Measurements from ENCODE around the gene FCN1. TPM values are rescaled to one million over a fixed set of nuclear protein-coding genes. Genes with fewer than 3 reads are reported as not detected.
A peak's percentile ranks its signal among the peaks of the same experiment; 100 is the strongest.
"Not testable (repeated sequence)": the region's sequence is repeated elsewhere in the genome, so short reads cannot be mapped to it uniquely, and the experiment has no call there.

Gene FCN1
- total RNA-seq, 1 donor from 2014 or later, result 0.12 TPM

DNA sequence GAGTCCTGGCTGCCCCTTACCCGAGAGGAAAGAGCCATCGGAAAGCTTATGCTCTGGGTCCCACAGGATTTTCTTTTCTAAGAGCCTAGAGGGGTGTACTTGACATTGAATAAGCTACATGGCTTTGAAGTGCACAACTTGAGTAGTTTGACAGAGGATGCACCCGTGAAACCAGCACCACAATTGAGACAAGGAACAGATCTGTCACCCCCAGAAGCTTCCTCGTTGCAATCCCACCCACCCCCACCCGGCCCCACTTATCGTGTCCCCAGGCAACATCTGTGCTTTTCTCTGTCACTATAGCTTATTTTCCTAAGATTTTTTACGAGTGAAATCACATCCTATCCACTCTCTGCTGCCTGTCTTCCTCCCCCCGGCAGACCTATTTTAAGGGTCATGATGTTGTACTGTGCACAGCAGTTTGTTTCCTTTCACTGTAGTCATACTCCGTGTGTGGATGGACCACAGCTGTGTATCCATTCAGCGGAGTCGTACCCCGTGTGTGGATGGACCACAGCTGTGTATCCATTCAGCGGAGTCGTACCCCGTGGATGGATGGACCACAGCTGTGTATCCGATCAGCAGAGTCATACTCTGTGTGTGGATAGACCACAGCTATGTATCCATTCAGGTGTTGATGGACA is 45.9 kb downstream of the FCN1 start:
- ATAC-seq, result peak; percentile 10

DNA sequence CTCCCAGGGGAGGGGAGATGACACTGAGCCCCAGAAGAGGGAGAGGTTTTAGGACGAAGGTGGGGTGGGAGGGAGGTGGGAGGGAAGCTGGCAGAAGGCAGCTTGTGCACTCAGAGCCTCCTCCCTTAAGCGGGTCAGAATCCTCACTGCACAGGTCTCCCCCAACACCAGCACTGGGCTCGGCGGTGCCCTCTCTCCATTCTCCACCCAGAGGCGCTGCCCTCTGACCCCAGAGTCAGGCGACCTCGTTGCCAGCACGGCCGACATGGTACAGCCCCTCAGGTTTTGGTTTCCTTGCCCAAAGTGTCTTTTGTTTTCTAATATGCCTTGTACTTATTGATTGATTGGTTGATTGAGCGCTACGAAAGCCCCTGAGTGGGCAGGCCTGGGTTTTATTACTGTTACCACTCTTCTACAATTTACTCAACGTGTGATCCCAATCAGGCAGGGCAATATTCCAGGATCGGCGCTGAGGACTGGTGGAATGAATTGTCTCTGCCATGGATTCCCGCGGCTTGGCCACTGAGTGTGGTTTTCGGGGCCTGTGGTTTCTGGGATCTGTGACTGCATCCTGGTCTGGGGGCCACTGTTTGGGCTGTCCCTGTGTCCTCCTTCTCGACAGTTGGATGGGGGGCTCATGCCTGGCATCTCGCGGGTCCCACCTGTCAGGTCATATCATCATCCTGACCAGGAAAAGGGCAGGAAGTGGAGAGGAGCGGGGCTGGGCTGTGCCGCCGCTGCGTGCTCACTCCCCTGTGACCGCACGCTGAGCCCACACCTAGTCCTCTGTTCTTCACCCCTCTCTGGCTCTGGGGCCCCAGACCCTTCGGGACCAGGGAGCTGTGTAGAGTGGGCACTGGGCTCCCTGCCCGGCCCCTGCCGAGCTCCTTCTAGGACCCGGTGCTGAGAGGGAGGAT is 46.7 kb downstream of the FCN1 start:
- no peak for ATAC-seq

DNA sequence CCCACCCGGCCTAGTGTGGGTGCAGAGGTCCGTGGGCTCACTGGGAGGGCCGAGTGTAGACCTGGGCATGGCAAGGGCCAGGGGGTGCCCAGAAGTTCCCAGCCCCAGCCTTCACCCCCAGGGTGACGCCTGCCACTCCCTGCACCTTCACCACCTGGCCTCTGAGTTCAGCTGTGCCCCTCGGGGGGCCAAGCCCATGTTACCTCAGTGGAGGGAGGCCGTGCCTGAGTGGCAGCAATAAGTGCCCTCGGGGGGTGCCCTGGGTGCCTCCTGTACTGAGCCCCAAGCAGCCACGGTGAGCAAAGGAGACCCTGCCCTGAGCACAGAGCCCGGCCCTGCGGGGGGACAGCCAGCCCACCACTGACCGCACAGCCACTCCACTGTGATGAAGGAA is 47.4 kb downstream of the FCN1 start:
- ATAC-seq, result no peak

DNA sequence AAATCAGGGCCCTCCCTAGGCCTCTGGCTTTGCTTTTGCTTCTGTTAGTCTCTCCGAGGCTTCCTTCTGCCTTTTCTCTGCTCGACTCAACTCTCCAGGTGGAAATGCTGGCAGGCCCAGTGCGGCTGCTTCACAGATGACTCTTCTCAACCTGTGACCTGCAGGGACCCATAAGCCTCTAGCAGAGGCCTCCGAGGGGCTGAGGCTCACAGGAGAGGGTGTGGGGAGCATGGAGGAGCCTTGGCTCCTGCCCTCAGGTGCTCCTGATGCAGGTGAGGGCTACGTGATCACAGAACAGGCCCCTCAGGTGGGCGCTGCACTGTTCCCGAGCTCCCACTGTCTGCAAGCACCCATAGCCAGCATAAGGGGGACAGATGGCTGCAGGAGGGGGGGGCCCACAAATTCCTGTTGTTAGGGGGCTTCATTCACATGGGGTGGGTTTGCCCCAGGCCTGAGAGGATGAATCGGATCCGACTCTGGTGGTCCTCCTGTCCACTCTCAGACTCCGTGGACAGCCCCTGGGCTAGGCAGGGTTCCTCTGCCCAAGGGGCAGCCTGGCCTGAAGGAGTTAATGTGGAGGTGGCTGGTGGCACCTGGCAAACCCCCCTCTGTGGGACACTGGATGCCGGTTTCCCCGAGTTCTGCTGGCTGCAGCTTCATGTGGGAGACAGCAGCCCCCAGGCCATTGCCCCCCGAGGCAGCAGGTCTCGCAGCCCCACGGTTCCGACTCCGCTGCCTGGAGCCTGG is 48.0 kb downstream of the FCN1 start:
- no peak for ATAC-seq

DNA sequence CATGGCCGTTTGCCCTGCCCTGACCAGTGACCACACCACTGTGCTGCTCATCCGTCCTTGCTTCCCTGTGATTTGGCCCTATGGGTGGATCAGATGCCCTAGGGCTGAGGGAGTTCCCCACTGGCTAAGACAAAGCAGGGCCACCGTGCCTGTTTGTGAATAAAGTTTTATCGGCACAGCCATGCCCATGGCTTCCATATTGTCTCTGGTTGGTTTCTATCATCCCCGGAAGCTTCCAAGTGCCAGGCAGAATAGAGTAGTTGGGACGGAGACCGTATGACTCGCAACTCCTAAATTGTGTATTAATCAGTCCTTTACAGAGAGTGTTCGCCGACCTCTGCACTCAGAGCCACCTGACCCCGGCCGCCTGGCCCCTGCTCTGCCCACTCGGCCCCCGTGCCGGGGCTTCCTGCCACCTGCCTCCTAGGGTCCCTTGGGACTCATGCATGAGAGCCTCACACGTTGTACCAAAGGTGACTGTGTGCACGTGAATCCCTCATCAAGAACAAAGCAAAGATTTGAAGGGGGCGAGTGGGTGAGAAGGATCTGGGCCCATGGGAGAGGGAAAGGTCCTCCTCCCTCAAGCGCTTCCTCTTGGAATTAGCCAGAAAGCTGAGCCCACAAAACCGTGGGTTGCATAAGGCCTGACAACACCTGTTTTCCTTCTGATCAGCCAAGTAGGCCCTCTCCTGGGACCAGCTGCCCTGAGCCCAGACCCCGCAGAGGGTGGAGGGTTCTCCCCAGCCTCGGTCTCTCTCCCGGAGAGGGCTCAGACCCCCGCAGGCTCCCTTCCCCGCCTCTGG is 48.8 kb downstream of the FCN1 start:
- ATAC-seq, result no peak

DNA sequence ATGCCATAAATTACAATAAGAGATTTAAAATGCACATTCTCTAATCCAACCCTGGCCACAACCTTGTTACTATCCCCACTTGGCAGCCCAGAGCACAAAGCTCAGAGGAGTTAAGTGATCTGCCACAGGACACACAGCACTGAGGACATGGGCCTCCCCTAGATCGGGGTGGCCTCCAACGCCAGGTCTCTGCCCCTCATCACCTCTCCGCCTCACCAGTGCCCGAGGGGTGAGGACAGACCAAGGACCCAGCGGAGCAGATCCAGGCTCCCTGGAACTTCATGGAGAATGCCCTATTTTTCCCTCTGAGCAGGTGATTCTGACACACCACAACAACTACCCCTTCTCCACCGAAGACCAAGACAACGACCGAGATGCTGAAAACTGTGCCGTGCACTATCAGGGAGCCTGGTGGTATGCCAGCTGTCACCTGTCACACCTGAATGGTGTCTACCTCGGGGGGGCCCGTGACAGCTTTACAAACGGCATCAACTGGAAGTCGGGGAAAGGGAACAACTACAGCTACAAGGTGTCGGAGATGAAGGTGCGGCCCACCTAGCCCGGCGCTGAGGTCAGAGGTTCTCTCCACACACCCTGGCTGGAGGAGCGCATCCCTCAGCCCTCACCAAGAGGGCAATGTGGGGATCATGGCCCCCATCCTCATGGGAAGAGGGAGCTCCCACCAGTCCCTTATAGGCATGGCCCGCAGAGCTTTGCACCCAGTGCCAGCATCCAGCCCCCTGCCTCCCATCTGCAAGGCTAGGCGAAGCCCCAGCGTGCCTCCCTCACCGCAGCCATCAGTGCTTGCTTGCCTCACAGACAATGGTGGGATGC is 49.6 kb downstream of the FCN1 start:
- ATAC-seq, result no peak

DNA sequence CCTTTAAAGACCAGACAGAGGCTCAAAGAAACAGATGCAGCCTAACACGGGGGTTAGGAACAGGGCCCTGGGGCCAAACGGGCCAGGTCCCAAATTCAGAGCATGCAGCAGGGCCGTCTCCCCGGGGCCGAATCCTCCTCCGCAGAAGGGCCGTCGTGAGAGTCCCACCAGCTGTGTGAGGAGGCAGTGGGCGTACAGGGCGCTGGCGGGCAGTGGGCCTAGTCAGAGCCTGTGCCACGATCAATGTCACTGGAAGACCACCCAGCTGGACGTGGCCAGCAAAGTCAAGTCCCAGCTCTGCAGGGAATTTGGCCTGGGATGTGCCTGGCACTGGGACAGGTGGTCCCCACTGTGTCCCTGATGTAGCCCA is 52.9 kb downstream of the FCN1 start:
- ATAC-seq, result no peak

DNA sequence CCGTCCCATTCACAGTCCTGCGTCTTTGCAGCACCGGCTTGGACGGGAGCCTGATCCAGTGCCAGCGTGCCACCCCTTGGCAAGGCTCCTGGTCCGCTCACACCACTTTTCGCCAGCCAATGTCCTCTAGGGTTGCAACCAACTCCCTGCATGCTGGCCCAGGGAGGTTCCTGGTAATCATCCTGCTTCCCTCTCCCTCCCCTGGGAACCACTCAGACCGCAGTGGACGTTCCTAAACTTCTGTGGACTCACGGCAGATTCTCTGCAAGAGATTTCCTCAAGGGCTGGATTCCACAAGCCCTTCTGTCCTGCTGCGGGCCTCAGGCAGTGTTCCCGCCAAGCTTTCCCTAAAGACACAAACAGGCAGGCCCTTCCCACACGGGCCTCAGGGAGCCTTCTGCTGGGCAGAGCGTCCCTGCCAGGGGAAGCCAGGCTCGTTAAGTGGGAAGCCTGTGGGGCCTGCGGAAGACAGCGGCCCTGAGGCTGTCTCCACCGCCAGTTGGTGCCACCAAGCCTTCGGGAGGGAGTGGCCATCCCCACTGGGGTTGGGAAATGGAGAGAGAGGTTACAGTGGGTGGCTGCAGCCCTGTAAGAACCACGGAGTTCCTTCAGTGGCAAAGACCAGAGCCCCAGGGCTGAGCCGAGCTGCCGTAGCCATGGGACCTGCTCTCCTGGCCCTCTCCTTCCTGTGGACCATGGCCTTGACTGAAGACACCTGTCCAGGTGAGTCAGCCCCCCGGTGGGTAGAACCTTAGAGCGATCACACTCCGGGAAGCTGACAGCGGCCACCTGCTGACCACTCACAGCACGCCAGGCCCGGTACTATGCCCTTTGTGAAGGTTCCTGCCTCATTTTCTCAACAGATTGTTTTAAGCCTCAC is 53.5 kb downstream of the FCN1 start:
- ATAC-seq, result peak; percentile 47

DNA sequence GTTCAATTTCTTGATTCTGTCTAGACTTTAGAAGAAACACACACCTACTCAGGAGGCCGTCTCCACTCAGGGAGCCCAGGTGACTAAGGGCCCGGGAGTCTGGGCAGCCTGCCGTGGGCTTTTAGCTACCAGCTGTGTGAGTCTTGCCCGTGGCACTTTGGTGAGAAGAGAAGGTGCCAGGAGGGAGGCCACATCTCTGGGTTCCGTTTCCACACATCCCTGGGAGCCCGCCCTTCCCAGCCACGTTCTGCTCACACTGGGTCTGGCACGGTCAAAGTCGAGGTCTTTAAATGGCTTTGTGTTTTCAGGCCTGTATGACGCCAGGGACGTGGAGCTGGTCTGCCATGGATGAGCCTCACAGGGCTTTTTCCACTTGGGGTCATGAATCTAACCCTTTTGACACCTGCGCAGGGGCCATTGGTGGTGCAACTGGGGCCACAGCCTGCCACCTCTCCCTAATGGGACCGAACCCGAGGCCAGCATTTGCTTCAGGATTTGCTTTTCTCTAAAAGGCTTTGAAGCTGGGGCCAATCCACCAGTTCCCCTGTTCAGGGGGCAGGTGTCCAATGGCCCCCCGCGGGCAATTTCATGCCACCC is 54.3 kb downstream of the FCN1 start:
- no peak for ATAC-seq

DNA sequence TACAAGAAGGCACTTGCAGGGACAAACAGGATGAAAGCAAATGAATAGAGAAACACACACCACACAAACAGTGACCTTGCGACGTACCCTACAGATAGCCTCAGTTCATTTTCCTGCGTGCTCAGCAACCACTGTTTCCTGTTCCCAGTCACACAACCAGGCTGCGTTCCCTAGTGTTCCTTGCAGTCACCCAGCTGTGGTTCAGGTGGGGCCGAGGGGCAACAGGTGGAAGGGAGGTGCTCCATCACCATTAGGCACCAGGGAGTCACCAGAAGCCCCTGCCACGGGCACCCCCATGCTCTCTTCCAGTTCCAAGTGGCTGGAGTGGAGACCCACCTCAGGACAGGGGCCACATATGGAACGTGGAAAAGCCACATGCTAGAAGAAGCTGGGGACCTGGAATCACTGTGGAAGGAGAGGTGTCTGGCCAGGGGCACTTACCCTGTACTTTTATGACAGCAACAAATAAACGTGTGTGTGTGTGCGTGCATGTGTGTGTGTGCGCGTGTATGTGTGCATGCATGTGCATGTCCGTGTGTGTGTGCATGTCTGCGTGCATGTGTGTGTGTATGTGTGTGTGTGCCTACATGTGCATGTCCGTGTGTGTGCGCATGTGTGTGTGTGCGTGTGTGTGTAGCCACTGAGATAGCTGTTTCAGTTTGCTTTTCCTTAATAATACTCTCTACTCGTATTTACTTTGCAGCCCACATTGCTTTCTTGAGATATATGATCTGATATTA is 55.9 kb downstream of the FCN1 start:
- no peak for ATAC-seq

DNA sequence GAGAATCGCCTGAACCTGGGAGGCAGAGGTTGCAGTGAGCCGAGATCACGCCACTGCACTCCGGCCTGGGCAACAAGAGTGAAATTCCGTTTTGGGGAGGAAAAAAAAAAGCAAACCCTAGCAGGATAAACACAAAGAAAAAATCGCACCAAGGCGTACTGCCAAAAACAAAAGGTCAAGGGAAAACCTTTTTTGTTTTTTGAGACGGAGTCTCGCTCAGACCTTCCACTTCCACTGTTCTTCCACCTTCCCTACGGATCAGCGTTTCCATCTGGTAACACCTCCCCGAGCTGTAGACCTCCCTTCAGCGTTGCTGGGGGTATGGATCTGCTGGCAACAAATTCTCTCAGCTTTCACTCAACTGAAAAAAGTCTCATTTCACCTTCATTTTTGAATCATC is 57.2 kb downstream of the FCN1 start:
- no peak for ATAC-seq

DNA sequence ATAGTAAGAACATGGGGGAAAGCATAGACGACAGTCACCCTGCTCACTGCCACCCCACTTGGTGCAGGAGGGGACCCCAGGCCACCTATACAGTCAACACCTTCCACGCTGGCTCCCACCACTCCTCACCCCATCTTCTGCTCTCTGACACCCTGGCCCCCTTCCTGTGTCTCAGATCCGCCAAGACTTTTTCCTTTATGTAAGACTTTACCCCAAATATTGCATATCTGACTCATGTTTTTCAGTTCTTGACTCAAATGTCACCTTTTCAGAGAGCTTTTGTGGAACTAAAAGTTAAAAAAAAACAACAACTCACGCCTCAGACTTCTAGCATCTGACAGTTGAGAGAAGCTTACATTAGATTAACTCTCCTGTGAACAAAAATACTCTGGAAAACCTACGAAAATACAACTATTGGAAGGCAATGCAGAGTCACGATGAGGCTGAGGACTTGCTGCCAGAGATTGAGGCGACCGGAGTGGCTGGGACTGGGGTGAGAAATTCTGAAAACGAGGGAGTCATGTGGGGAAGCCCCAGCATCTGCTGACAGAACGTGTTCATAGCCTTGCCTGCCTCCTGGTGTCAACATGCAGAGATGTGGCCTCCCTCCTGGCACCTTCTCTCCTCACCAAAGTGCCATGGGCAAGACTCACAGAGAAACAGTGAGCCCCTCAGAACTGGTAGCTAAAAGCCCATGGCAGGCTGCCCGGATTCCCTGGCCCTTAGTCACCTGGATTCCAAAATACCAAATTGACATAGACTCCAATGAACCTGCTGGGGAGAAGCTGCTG is 59.5 kb downstream of the FCN1 start:
- peak; percentile 48 for ATAC-seq

DNA sequence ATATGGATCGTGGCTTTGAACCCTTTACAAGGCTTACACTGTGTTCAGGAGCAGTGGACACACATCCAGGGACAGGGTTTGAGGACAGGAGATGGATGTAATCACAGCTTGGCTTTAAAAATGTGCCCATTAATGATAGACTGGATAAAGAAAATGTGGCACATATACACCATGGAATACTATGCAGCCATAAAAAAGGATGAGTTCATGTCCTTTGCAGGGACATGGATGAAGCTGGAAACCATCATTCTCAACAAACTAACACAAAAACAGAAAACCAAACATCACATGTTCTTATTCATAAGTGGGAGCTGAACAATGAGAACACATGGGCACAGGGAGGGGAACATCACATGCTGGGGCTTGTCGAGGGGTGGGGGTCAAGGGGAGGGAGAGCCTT is 60.3 kb downstream of the FCN1 start:
- not testable (repeated sequence) for ATAC-seq

DNA sequence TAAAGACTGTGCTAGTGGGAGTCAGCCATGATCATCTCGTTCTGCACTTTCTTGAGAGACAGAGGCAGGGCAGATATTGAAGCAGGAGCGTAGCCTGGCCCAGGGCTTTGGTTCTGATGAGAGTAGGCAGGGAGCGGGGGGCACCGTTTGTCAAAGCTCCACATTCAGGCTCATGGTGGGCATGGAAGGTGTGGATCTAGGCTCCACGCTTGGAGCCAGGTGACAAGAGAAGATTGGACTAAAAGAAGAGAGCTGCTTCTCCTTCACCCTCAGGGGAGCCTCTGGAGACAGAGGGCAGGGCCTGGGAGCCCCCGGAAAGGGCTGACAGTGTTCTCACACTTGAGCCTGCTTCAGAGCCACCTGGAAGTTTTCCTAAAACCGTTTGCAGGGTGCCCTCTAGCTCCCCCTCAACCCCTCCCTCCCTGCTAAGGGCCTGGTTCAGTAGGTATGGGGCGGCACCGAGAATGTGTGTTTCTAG is 61.8 kb downstream of the FCN1 start:
- no peak for ATAC-seq

All from esophagus mucosa (tissue), 1 donor.